Hepatocyte (in vitro differentiated cells): Measurements from ENCODE around the gene KRTAP2-2. TPM values are rescaled to one million over a fixed set of nuclear protein-coding genes. Genes with fewer than 3 reads are reported as not detected.
"Not testable (repeated sequence)": the region's sequence is repeated elsewhere in the genome, so short reads cannot be mapped to it uniquely, and the experiment has no call there.

Experiments
- DNase-seq: peaks from one replicate; pipeline ENCODE4 v3.0.0-alpha.2; 2016; ENCODE audit warnings: low spot score
- H2AFZ ChIP-seq: fragments of 200-600 bp; sonication (generic); 2 replicates; pipeline ENCODE4 v1.6.0; 2016; ENCODE audit warnings: antibody characterized with exemption, mild to moderate bottlenecking
- H3K27ac ChIP-seq: fragments of 200-600 bp; sonication (generic); 2 replicates; pipeline ENCODE4 v1.5.1; 2016; ENCODE audit warnings: mild to moderate bottlenecking
- H3K27me3 ChIP-seq: fragments of 200-600 bp; sonication (generic); 2 replicates; pipeline ENCODE4 v1.6.1; 2016
- H3K36me3 ChIP-seq: fragments of 200-600 bp; sonication (generic); replicated peaks from 2 replicates; pipeline ENCODE4 v1.5.1; 2016; ENCODE audit warnings: low read depth; ENCODE audit not compliant: insufficient read depth
- H3K4me1 ChIP-seq: fragments of 200-600 bp; sonication (generic); 2 replicates; pipeline ENCODE4 v1.5.1; 2016; ENCODE audit warnings: mild to moderate bottlenecking, moderate library complexity; ENCODE audit not compliant: insufficient read depth
- H3K4me2 ChIP-seq: fragments of 200-600 bp; sonication (generic); 2 replicates; pipeline ENCODE4 v1.6.0; 2016
- H3K4me3 ChIP-seq: fragments of 200-600 bp; sonication (generic); 2 replicates; pipeline ENCODE4 v1.5.1; 2016; ENCODE audit warnings: mild to moderate bottlenecking
- H3K79me2 ChIP-seq: fragments of 200-600 bp; sonication (generic); 2 replicates; pipeline ENCODE4 v1.6.0; 2017; ENCODE audit warnings: mild to moderate bottlenecking
- H3K9me2 ChIP-seq: fragments of 200-600 bp; sonication (generic); replicated peaks from 2 replicates; pipeline ENCODE4 v1.6.0; 2017; ENCODE audit warnings: mild to moderate bottlenecking; ENCODE audit not compliant: insufficient read depth
- H3K9me3 ChIP-seq: fragments of 200-600 bp; sonication (generic); 2 replicates; pipeline ENCODE4 v1.5.1; 2016; ENCODE audit warnings: low read depth, mild to moderate bottlenecking
- H4K20me1 ChIP-seq: fragments of 200-600 bp; sonication (generic); 2 replicates; pipeline ENCODE4 v1.6.0; 2016; ENCODE audit warnings: mild to moderate bottlenecking; ENCODE audit not compliant: insufficient read depth, poor library complexity, severe bottlenecking
- EZH2 ChIP-seq: fragments of 200-600 bp; sonication (generic); IDR thresholded peaks from 2 replicates; pipeline ENCODE4 v1.6.1; 2016; ENCODE audit warnings: antibody characterized with exemption, mild to moderate bottlenecking, borderline replicate concordance
- EZH2phosphoT487 ChIP-seq: fragments of 200-600 bp; sonication (generic); IDR thresholded peaks from one replicate; pipeline ENCODE4 v1.6.1; 2018; ENCODE audit warnings: antibody characterized with exemption, mild to moderate bottlenecking, low read depth, moderate library complexity; ENCODE audit not compliant: unreplicated experiment, severe bottlenecking
- whole genome bisulfite sequencing: methylation state at CpG from one replicate; pipeline ENCODE4 v1.1.6; 2016; ENCODE audit warnings: low lambda C conversion rate; ENCODE audit errors: missing lambda C conversion rate; 5-methylcytosine and 5-hydroxymethylcytosine counted together
- polyA plus RNA-seq: library from polyadenylated mRNA; unstranded; fragments of >200 nt; fragmentation: Nextera tagmentation; extraction: Ambion mirVana; gene quantifications from 2 replicates; pipeline ENCODE4 v1.2.1, GENCODE V29; 2016
- total RNA-seq: library from RNA; depleted of rRNA; stranded (reverse); fragments of >200 nt; gene quantifications from 2 replicates; pipeline ENCODE4 v1.2.3, GENCODE V29; 2014
- TF ChIP-seq, protein P1 (sequence below): fragments of 200-600 bp; sonication (generic); IDR thresholded peaks from 2 replicates; pipeline ENCODE4 v1.5.1; 2016; ENCODE audit warnings: antibody characterized with exemption, mild to moderate bottlenecking; ENCODE audit not compliant: poor library complexity

The KRTAP2-2 gene
- total and polyA plus RNA-seq, 2 experiments from 2014 or later = not detected

DNA sequence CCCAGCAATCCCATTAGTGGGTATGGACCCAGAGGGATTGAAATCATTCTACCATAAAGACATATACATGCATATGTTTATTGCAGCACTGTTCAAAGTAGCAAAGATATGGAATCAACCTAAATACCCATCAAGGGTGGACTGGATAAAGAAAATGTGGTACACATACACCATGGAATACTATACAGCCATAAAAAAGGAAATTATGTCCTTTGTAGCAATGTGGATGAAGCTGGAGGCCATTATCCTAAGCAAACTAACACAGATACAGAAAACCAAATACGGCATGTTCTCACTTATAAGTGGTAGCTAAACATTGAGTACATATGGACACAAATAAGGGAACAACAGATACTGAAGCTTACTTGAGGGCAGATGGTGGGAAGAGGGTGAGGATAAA is 2.5 kb upstream of the KRTAP2-2 start:
- Histone ChIP-seq H2AFZ (no peak overlapping the region), H3K27ac (no peak overlapping the region), H3K4me1 (no peaks in the 10 kb centered on the region), H3K9me2 (no peaks in the 10 kb centered on the region), H3K4me2 (no peak overlapping the region), H3K36me3 (no peaks in the 10 kb centered on the region), H3K9me3 (no peaks in the 10 kb centered on the region), H3K4me3 (no peak overlapping the region), H3K27me3 (no peaks in the 10 kb centered on the region), H3K79me2 (no peaks in the 10 kb centered on the region), H4K20me1 (no peaks in the 10 kb centered on the region)
- WGBS = 100% methylated on average over 1 of the region's 1 CpG
- TF ChIP-seq EZH2phosphoT487 = no peak
- no peak for TF ChIP-seq EZH2
- TF ChIP-seq, protein P1, sequence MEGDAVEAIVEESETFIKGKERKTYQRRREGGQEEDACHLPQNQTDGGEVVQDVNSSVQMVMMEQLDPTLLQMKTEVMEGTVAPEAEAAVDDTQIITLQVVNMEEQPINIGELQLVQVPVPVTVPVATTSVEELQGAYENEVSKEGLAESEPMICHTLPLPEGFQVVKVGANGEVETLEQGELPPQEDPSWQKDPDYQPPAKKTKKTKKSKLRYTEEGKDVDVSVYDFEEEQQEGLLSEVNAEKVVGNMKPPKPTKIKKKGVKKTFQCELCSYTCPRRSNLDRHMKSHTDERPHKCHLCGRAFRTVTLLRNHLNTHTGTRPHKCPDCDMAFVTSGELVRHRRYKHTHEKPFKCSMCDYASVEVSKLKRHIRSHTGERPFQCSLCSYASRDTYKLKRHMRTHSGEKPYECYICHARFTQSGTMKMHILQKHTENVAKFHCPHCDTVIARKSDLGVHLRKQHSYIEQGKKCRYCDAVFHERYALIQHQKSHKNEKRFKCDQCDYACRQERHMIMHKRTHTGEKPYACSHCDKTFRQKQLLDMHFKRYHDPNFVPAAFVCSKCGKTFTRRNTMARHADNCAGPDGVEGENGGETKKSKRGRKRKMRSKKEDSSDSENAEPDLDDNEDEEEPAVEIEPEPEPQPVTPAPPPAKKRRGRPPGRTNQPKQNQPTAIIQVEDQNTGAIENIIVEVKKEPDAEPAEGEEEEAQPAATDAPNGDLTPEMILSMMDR = no peak
- no peak for DNase-seq

DNA sequence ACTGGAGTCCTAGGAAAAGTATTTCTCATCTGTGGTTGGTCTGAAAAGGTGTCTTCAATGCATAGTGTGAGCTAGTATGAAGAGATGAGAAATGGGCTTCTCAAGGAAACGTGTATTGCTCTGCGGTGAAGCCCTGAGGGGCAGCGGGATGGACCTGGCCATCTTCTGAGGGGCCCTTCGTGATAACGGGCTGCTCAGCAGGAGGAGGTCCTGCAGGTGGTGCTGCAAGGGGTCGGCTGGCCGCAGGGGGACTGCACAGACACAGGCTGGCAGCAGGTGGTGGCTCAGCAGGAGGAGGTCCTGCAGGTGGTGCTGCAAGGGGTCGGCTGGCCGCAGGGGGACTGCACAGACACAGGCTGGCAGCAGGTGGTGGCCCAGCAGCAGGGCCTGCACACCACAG is 474 bp downstream of the KRTAP2-2 start:
- H3K36me3 ChIP-seq, H3K4me1 ChIP-seq, H3K9me2 ChIP-seq, H3K79me2 ChIP-seq, H3K4me3 ChIP-seq, H3K27ac ChIP-seq, DNase-seq, H3K4me2 ChIP-seq, H3K27me3 ChIP-seq, H3K9me3 ChIP-seq, H4K20me1 ChIP-seq, H2AFZ ChIP-seq: not testable (repeated sequence)
- WGBS = 86% methylated on average over 5 of the region's 9 CpGs

DNA sequence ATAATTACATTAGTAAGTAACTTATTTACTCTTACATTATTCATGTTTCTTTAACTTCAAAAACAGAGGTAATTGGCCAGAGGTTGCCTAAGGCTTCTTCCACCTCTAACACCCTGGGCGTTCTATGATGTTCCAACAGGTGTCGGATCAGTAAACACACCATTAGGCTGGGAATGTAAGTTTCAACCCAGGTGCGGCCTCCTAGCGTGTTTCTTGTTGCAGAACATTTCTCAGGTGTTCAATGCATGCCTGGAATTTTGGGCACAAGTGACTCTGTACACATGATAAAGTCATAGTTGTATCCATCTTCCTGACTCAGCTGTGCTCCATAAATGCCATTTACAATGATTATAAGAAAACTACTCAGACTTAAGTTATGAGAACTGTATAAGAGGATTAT is 1.0 kb downstream of the KRTAP2-2 start:
- Histone ChIP-seq H3K4me2 (no peak overlapping the region), H4K20me1 (no peaks in the 10 kb centered on the region), H3K79me2 (no peaks in the 10 kb centered on the region), H2AFZ (no peak overlapping the region), H3K9me2 (no peaks in the 10 kb centered on the region), H3K9me3 (no peaks in the 10 kb centered on the region), H3K36me3 (no peaks in the 10 kb centered on the region), H3K27ac (no peak overlapping the region), H3K4me3 (no peak overlapping the region), H3K4me1 (no peaks in the 10 kb centered on the region), H3K27me3 (no peaks in the 10 kb centered on the region)
- no peak for DNase-seq
- TF ChIP-seq, protein P1 = no peak
- TF ChIP-seq EZH2 (no peak), EZH2phosphoT487 (no peak)
- 85% methylated on average over 4 of the region's 4 CpGs for WGBS

DNA sequence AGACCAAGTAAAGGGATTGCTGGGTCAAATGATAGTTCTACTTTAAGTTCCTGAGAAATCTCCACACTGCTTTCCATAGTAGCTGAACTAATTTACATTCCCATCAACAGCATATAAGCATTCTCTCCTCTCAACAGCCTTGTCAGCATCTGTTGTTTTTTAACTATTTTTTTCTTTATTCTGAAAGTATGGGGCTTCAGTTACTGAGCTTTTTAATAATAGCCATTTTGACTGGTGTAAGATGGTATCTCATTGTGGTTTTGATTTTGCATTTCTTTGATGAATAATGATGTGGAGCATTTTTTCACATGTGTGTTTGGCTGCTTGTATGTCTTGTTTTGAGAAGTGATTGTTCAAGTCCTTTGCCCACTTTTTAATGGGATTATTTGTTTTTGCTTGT is 2.5 kb downstream of the KRTAP2-2 start:
- TF ChIP-seq EZH2 (no peak), EZH2phosphoT487 (no peak)
- TF ChIP-seq, protein P1 = no peak
- Histone ChIP-seq H3K4me1 (peaks cover 11% of the 10 kb centered on the region), H3K9me3 (no peaks in the 10 kb centered on the region), H3K79me2 (no peaks in the 10 kb centered on the region), H3K27ac (no peak overlapping the region), H3K4me2 (no peak overlapping the region), H3K4me3 (no peak overlapping the region), H2AFZ (no peak overlapping the region), H3K27me3 (no peaks in the 10 kb centered on the region), H3K9me2 (no peaks in the 10 kb centered on the region), H4K20me1 (no peaks in the 10 kb centered on the region), H3K36me3 (no peaks in the 10 kb centered on the region)
- no peak for DNase-seq
